HG03457 (cell line): ENCODE results near the gene RFXAP.

Source experiments
- ATAC-seq: cut with Tn5 transposase; IDR thresholded peaks from one replicate; pipeline ENCODE4 v1.9.1; 2021; ENCODE audit warnings: moderate number of reproducible peaks; ENCODE audit not compliant: unreplicated experiment

RFXAP gene

DNA sequence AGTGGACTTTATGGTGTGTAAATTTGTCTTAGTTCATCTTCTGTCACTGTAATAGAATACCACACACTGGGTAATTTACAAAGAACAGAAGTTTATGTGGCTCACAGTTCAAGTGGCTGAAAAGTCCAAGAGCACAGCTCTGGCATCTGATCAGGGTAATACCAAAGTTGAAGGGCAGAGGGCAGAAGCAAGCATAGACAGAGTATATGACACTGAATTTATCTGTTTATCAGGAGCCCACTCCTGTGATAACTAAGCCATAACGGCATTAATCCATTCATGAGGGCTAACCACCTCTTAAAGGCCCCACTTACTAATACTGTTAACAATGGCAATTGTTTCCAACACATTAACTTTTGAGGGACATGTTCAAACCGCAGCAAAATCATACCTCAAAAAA is 4.0 kb upstream of the RFXAP start:
- no peak for ATAC-seq

DNA sequence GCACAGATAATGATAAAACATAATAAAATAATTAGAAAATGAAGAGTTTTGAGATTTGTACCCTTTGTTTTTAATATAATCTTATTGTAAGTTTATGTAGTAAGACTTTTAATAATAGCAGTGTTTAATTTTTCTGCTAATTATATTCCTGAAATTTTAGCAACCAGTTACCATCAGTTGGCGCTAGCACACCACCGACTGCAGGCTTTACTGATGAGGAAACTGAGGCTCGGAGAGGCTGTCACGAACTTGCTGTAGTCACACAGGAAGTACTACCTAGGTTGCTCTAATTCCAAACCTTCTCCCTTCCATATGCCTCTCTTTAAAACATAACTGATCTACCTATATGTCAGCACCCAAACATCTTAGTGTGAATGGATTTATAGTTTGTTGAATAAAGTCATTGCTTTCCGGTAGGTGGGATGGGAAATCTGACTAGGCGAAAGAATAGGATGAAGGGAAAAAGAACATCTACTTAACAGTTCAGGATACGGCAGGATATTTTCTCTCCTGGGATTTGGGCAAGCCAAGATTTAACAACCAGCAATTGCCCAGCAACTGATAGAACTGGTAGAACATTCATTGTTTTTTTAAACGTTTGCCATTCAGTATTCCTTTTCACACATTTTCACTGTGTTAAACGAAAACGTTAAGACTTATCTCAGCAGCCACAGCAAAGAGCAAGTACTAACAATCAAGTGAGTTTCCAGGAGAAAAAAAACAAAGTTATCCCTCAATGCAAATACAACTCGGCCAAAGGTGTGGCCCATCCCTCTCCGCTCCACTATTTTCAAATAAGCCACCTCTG is 822 bp upstream of the RFXAP start:
- ATAC-seq: no peak

DNA sequence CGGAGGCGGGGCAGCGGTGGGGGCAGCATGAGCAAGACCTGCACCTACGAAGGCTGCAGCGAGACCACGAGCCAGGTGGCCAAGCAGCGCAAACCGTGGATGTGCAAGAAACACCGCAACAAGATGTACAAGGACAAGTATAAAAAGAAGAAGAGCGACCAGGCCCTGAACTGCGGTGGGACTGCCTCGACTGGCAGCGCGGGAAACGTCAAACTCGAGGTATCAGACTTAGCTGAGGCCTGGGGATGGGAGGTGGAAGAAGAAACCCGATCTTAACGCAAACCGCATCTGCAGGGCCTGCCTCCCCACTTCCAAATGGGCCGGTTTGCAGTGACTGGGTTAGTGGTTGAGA is 693 bp downstream of the RFXAP start:
- ATAC-seq: peak; percentile 5

- ATAC-seq: peak; percentile 42
These were observed 1.2 kb downstream of the RFXAP start for GRCh38 chr13:36820222-36820621.

DNA sequence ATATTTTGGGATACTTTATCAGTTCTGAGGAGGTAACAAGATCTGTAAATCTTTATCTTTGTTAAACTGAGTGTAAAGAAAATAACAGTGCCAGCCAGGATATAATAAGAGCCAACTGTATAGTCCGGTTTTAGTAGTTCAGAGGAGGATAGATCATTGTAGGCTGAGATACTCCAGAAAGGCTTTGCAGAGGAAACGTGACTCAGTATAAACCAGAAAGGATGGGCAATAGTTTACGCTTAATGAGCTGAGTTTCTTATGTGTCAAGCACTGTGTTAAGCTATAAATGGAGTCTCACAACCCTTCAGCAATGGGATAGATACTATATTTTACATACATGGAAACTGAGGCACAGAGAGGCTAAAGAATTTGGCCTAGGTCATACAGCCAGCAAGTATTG is 3.8 kb downstream of the RFXAP start:
- ATAC-seq: no peak

- ATAC-seq: no peak
These were observed 10.7 kb downstream of the RFXAP start for GRCh38 chr13:36829753-36830152.

GRCh38 chr13:36831291-36831690 is 12.3 kb downstream of the RFXAP start:
- no peak for ATAC-seq

DNA sequence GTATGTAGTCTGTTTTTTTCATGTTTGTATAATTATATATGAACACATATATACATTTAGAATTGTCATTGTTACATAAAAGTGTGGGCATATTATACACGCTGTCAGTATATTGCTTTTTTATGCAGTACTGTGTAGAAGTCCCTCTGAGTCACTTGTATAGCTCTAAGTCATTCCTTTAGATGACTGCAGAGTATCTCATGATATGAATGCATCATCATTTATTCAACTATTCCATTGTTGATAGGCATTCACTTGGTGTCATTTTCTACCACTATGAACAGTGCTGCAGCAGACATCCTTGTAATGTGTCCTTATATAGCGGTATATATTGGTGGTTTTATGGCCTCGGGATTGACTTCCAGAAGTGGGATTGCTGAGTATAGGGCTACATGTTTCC is 15.3 kb downstream of the RFXAP start:
- ATAC-seq: no peak

DNA sequence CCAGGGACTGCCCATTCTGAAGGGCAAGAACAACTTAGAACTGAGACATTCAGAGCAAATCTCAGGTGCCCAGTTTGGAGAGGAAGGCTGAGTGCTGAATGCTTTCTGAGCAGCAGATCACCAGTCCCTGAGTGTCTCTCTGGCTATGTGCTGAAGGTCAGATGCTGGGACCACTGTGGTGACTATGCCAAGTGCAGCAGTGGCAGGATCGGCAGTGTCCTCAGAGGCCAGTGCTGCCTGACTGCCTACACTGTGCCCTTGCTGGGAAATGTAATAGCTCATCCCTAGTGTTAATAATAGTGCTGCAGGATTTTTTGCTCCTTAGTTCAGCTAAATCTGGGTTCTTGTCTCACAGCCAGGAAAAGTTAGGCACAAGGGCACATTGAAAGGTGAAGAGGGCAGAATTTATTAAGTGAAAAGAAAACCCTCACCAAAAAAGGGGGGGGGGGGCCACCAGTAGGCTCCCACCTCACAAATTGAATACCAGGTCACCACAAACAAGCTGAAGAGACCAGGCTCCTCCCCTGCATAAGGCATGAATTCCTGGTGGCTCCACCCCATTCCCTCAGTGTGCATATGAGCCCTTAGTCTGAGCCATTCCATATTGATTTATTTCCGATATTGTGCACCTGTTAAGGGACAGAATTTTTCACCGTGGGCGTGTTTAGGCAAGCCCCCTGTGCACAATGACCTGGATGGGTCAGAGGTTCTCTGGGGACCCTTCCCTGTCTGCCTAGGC is 18.5 kb downstream of the RFXAP start:
- ATAC-seq: no peak

DNA sequence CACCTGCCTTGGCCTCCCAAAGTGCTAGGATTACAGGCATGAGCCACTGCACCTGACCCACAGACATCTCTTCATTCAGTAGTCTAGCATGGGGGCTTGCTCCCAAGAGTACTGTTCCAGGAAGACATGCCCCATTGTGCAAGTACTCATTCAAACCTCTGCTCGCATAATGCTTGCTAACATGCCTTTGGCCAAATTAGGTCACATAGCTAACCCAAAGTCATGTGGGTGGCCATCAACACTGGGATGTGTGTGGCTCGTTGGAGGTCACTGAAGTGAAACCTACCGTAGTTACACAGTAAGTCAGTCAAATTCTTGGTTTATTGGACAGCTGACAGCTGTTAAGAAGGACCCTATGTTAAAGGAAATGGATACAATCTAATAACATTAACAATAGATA is 20.3 kb downstream of the RFXAP start:
- no peak for ATAC-seq

- no peak for ATAC-seq
These were observed 21.0 kb downstream of the RFXAP start for GRCh38 chr13:36839981-36840380.

DNA sequence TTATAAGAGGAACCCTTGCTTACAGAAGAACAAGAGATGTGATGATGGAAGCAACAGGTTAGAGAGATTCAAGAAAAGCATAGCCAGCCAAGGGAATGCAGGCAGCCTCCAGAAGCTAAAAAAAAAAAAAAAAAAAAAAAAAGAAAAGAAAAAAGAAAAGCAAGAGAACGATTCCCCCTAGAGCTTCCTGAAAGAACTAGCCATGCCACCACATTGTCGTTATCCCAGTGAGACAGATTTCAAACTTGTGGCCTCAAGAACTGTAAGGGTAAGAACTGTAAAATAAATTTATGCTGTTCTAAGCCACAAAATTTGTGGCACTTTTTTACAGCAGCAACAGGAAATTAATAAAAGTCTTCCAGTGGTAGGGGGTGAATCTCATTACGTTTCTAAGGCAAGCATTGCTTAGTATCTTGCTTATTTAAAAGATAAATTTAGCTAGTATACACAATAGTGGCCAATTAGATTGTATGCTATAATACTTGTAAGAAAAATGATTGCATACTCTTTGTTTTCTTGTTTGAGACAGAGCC is 21.8 kb downstream of the RFXAP start:
- ATAC-seq: no peak

DNA sequence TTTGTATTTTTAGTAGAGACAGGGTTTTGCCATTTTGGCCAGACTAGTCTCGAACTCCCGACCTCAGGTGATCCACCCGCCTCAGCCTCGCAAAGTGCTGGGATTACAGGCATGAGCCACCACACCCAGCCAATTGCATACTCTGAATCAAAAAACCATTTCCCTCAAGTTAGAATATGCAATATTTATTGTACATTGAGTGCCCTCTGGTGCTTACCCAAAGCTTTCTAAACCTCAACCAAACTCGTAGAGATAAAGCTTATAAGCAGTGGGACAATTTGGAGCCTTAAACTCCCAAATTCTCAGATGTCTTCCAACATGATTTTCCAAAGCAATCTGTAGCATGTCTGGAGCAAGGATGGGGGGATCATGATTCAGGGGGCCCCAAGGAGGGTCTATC is 22.4 kb downstream of the RFXAP start:
- no peak for ATAC-seq

DNA sequence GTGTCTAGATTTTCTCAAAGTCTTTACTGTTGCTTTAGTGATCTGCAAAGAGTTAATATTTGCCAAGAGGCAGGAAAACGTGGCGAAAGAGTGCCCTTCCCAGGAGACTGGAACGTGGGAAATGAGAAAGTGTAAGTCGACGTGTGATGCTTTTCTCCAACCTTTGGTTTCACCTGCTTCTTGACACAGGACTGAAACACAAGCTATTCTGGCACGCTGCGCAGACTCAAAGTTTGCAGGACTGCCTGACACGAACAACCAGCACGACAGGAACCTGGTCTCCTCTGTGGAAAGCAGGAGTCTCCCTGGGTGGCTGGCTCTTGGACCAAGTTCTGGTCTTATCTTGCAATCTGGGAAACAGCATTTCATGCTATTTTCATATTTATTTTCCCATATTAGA is 28.6 kb downstream of the RFXAP start:
- no peak for ATAC-seq

GRCh38 chr13:36848199-36848982 is 29.4 kb downstream of the RFXAP start:
- no peak for ATAC-seq

DNA sequence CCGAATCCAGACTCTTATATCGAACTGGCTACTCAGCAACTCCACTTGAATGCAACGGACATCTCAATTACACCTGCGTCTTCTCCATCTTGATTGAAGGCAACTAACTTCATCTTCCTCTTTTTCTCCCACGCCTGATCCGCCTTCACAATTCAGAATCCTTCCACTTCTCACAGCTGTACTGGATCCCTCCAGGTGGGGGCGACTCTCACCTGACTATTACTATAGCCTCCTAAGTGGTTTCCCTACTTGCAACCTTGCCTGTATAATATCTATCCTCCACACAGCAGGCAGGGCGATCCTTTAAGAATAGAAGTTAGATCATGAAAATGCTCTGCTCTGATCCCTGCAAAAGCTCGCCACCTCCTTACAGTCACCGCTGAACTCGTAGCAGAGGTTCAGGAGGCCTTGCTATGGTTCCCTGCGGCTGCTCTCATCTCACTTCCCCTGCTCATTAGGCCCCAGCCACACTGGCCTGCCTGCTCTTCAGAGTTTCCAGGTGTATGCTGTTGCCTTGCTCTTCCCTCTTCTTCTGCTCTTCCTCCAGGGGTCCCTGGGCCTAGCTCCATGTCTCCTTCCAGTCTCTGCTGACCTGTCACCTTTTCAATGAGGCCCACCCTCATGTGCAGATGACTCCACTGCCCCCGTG is 31.9 kb downstream of the RFXAP start:
- ATAC-seq: no peak

DNA sequence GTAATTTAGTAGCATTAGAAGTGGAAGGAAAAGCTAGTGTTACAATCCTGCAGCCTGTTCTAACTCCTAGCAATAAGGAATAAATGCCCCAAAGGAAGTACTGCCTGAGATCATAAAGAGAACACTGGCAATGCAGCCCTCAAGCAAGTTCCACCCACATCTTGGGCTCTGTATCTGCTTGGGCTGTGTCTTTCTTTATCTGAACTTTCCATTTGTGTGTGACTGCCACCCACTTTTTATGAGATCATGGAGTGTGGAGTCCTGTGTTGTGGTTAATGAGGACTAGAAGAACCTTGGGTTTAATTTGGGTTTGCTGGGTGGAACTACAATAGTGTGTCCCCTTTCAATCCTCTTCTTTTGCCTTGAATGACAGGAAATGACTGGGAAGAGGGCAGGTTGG is 38.2 kb downstream of the RFXAP start:
- ATAC-seq: no peak

- peak; percentile 54 for ATAC-seq
These were observed 39.3 kb downstream of the RFXAP start for GRCh38 chr13:36858290-36858689.

GRCh38 chr13:36859259-36859658 is 40.2 kb downstream of the RFXAP start:
- ATAC-seq: no peak

GRCh38 chr13:36862002-36862685 is 43.1 kb downstream of the RFXAP start:
- ATAC-seq: no peak
